ENCODE measurements around the gene ADAMTS6.

DNA sequence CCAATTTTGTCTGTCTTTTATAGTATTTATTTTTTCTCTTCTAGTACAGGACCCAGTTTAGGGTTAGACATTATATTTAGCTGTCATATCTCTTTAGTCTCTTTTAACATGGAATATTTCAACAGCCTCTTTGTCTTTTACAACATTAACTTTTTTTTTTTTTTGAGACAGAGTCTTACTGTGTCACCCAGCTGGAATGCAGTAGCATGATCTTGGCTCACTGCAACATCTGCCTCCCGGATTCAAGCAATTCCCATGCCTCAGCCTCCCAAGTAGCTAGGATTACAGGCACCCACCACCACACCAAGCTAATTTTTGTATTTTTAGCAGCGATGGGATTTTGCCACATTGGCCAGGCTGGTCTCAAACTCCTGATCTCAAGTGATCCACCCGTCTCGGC lies 90.1 kb downstream of the ADAMTS6 start:
- TF ChIP-seq, protein P1, sequence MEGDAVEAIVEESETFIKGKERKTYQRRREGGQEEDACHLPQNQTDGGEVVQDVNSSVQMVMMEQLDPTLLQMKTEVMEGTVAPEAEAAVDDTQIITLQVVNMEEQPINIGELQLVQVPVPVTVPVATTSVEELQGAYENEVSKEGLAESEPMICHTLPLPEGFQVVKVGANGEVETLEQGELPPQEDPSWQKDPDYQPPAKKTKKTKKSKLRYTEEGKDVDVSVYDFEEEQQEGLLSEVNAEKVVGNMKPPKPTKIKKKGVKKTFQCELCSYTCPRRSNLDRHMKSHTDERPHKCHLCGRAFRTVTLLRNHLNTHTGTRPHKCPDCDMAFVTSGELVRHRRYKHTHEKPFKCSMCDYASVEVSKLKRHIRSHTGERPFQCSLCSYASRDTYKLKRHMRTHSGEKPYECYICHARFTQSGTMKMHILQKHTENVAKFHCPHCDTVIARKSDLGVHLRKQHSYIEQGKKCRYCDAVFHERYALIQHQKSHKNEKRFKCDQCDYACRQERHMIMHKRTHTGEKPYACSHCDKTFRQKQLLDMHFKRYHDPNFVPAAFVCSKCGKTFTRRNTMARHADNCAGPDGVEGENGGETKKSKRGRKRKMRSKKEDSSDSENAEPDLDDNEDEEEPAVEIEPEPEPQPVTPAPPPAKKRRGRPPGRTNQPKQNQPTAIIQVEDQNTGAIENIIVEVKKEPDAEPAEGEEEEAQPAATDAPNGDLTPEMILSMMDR (IDR thresholded peaks at IDR 0.05): no peak
- TF ChIP-seq POLR2A (IDR thresholded peaks at IDR 0.05): no peak

All from esophagus squamous epithelium (tissue), 4 donors.